ENCODE measurements around the gene SEC11A. TPM values are rescaled to one million over a fixed set of nuclear protein-coding genes. Genes with fewer than 3 reads are reported as not detected.

The SEC11A gene
- total RNA-seq, 1 donor from 2014 or later: 589 TPM

DNA sequence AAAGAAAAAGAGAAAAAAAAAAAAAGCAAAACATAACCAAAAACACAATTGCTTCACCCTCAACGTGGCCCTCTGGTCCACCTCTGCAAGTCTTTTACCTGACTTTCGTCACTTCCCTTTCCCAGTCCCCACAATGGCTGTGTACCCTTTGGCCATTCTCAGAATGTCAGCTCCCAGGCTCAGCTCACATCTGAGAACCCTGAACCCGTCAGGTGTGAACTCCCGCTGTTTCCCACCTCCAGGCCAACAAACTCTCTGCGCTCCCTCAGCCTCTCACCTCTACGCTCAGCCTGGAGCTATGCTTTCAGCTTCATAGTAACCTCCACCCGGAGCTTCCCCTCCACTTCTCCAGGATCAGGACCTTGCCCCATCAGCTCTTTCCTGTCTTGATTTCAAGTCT, 91.6 kb downstream of the SEC11A start:
- Mint-ChIP-seq H3K9me3 (peaks cover 41% of the 10 kb centered on the region), H3K27me3 (ENCODE audit: insufficient read depth, low read depth) (no peaks in the 10 kb centered on the region), H3K36me3 (peaks cover 54% of the 10 kb centered on the region), H3K4me3 (no peak overlapping the region), H3K27ac (peak overlapping the region; percentile 31), H3K4me1 (no peaks in the 10 kb centered on the region)
- H2AFZ ChIP-seq (replicated peaks): no peak overlapping the region
- no peaks in the 10 kb centered on the region for H3K4me1 ChIP-seq
- H3K4me2 ChIP-seq: no peak overlapping the region
- H3K9me3 ChIP-seq (ENCODE audit: low read depth): peaks cover 9% of the 10 kb centered on the region
- H3K27me3 ChIP-seq: no peaks in the 10 kb centered on the region
- no peak for DNase-seq (ENCODE audit: low spot score)
- peaks cover 7% of the 10 kb centered on the region for H3K36me3 ChIP-seq
- H3K9ac ChIP-seq: no peak overlapping the region
- no peaks in the 10 kb centered on the region for H3F3A ChIP-seq (ENCODE audit: low read depth)
- no peak for TF ChIP-seq EZH2 (IDR thresholded peaks at IDR 0.05)
- TF ChIP-seq, protein P1, sequence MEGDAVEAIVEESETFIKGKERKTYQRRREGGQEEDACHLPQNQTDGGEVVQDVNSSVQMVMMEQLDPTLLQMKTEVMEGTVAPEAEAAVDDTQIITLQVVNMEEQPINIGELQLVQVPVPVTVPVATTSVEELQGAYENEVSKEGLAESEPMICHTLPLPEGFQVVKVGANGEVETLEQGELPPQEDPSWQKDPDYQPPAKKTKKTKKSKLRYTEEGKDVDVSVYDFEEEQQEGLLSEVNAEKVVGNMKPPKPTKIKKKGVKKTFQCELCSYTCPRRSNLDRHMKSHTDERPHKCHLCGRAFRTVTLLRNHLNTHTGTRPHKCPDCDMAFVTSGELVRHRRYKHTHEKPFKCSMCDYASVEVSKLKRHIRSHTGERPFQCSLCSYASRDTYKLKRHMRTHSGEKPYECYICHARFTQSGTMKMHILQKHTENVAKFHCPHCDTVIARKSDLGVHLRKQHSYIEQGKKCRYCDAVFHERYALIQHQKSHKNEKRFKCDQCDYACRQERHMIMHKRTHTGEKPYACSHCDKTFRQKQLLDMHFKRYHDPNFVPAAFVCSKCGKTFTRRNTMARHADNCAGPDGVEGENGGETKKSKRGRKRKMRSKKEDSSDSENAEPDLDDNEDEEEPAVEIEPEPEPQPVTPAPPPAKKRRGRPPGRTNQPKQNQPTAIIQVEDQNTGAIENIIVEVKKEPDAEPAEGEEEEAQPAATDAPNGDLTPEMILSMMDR (IDR thresholded peaks at IDR 0.05): no peak
- TF ChIP-seq EZH2phosphoT487 (IDR thresholded peaks at IDR 0.05): no peak
- no peaks in the 10 kb centered on the region for H4K20me1 ChIP-seq (ENCODE audit: low read depth)
- no peak overlapping the region for H3K27ac ChIP-seq
- H3K79me2 ChIP-seq (ENCODE audit: low read depth): no peaks in the 10 kb centered on the region
- H3K4me3 ChIP-seq: no peak overlapping the region

DNA sequence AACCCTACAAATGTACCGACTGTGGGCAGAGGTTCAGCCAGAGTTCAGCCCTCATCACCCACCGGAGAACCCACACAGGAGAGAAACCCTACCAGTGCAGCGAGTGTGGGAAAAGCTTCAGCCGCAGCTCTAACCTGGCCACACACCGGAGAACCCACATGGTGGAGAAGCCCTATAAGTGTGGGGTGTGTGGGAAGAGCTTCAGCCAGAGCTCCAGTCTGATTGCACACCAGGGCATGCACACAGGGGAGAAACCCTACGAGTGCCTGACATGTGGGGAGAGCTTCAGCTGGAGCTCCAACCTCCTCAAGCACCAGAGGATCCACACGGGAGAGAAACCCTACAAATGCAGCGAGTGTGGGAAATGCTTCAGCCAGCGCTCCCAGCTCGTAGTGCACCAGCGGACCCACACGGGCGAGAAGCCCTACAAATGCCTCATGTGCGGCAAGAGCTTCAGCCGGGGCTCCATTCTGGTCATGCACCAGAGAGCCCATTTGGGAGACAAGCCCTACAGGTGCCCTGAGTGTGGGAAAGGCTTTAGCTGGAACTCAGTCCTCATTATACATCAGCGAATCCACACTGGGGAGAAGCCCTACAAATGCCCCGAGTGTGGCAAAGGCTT, 94.5 kb downstream of the SEC11A start:
- Mint-ChIP-seq H3K27ac (no peak overlapping the region), H3K4me1 (no peaks in the 10 kb centered on the region), H3K27me3 (ENCODE audit: insufficient read depth, low read depth) (peaks cover 2% of the 10 kb centered on the region), H3K36me3 (peaks cover 65% of the 10 kb centered on the region), H3K9me3 (peaks cover 47% of the 10 kb centered on the region), H3K4me3 (no peak overlapping the region)
- H3K4me1 ChIP-seq: no peaks in the 10 kb centered on the region
- no peak overlapping the region for H2AFZ ChIP-seq (replicated peaks)
- DNase-seq (ENCODE audit: low spot score): no peak
- no peak overlapping the region for H3K9ac ChIP-seq
- H3F3A ChIP-seq (ENCODE audit: low read depth): no peaks in the 10 kb centered on the region
- TF ChIP-seq EZH2 (IDR thresholded peaks at IDR 0.05) (no peak), EZH2phosphoT487 (IDR thresholded peaks at IDR 0.05) (no peak)
- TF ChIP-seq, protein P1 (IDR thresholded peaks at IDR 0.05): no peak
- peaks cover 7% of the 10 kb centered on the region for H3K36me3 ChIP-seq
- H3K27me3 ChIP-seq: no peaks in the 10 kb centered on the region
- H3K4me2 ChIP-seq: no peak overlapping the region
- H3K4me3 ChIP-seq: no peak overlapping the region
- peaks cover 9% of the 10 kb centered on the region for H3K9me3 ChIP-seq (ENCODE audit: low read depth)
- H4K20me1 ChIP-seq (ENCODE audit: low read depth): no peaks in the 10 kb centered on the region
- H3K27ac ChIP-seq: no peak overlapping the region
- H3K79me2 ChIP-seq (ENCODE audit: low read depth): no peaks in the 10 kb centered on the region

DNA sequence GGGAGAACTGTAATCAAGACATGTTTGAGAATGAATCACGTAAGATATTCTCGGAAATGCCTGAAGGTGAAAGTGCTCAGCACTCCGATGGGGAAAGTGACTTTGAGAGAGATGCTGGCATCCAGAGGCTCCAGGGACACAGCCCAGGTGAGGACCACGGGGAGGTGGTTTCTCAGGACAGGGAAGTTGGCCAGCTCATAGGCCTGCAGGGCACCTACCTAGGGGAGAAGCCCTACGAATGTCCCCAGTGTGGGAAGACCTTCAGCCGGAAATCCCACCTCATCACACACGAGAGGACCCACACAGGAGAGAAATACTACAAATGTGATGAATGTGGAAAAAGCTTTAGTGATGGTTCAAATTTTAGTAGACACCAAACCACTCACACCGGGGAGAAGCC, 95.3 kb downstream of the SEC11A start:
- no peaks in the 10 kb centered on the region for H3K4me1 ChIP-seq
- H3K9me3 ChIP-seq (ENCODE audit: low read depth): peaks cover 9% of the 10 kb centered on the region
- H4K20me1 ChIP-seq (ENCODE audit: low read depth): no peaks in the 10 kb centered on the region
- H3F3A ChIP-seq (ENCODE audit: low read depth): no peaks in the 10 kb centered on the region
- Mint-ChIP-seq H3K27me3 (ENCODE audit: insufficient read depth, low read depth) (peaks cover 2% of the 10 kb centered on the region), H3K4me3 (no peak overlapping the region), H3K9me3 (peaks cover 47% of the 10 kb centered on the region), H3K36me3 (peaks cover 65% of the 10 kb centered on the region), H3K4me1 (no peaks in the 10 kb centered on the region), H3K27ac (no peak overlapping the region)
- no peaks in the 10 kb centered on the region for H3K79me2 ChIP-seq (ENCODE audit: low read depth)
- no peak for DNase-seq (ENCODE audit: low spot score)
- no peak overlapping the region for H3K9ac ChIP-seq
- no peak overlapping the region for H3K4me2 ChIP-seq
- H3K27ac ChIP-seq: no peak overlapping the region
- no peak overlapping the region for H2AFZ ChIP-seq (replicated peaks)
- H3K36me3 ChIP-seq: peaks cover 7% of the 10 kb centered on the region
- no peak for TF ChIP-seq EZH2 (IDR thresholded peaks at IDR 0.05)
- TF ChIP-seq EZH2phosphoT487 (IDR thresholded peaks at IDR 0.05): no peak
- TF ChIP-seq, protein P1 (IDR thresholded peaks at IDR 0.05): no peak
- H3K27me3 ChIP-seq: no peaks in the 10 kb centered on the region
- no peak overlapping the region for H3K4me3 ChIP-seq

Other genes with a start within 250 kb of the SEC11A start
- gene ZSCAN2, start 115.1 kb downstream of the SEC11A start, total RNA-seq (ENCODE audit: low replicate concordance): 6.7 and 14.2 TPM in 2 replicates
- gene WDR73, start 61.9 kb downstream of the SEC11A start, total RNA-seq (ENCODE audit: low replicate concordance): 37.4 and 46.8 TPM in 2 replicates
- gene NMB, start 57.9 kb downstream of the SEC11A start, total RNA-seq (ENCODE audit: low replicate concordance): 0.24 and 3.7 TPM in 2 replicates
- gene ZNF592, start 32.5 kb upstream of the SEC11A start, total RNA-seq (ENCODE audit: low replicate concordance): 5.8 and 10.3 TPM in 2 replicates
- gene ALPK3, start 101.2 kb upstream of the SEC11A start, total RNA-seq (ENCODE audit: low replicate concordance): 5.4 and 9.5 TPM in 2 replicates
- gene SLC28A1, start 168.5 kb upstream of the SEC11A start, total RNA-seq (ENCODE audit: low replicate concordance): not detected in 2 replicates

Data from neural progenitor cell (in vitro differentiated cells).